Measurements from ENCODE around the gene COL6A5.
"Not testable (repeated sequence)": the region's sequence is repeated elsewhere in the genome, so short reads cannot be mapped to it uniquely, and the experiment has no call there.

The COL6A5 gene

DNA sequence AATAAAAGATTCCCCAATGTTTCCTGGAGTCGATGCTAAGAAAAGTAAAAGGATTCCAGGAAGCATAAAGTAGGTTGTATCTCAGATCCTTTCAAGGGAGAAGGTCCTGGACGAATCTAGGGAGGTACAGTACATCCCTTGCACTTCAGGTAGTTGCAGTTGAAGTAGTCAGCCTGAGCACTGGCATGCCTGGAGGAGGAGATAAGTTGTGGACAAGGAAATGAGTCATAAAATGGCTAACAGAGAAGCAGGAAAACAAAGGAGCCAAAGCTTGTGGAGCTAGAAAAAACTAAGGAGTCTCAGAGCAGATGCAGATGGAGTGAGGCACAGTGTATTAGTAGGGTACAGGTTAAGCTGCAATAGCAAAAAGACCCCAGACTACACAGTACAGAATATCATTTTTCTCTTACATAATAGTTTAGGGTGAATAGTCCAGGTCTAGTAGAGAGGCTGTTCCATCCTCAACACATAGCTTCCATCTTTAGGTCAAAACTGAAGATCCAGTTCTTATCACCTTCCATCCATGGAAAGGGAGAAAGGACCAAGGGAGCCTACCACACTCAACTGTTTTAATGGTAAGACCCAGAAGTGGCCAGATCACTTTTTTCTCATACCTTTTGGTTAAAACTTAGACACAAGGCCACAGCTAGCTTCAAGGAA, 41.3 kb downstream of the COL6A5 start:
- DNase-seq: peak in 1 of 2 experiments; percentile 9

DNA sequence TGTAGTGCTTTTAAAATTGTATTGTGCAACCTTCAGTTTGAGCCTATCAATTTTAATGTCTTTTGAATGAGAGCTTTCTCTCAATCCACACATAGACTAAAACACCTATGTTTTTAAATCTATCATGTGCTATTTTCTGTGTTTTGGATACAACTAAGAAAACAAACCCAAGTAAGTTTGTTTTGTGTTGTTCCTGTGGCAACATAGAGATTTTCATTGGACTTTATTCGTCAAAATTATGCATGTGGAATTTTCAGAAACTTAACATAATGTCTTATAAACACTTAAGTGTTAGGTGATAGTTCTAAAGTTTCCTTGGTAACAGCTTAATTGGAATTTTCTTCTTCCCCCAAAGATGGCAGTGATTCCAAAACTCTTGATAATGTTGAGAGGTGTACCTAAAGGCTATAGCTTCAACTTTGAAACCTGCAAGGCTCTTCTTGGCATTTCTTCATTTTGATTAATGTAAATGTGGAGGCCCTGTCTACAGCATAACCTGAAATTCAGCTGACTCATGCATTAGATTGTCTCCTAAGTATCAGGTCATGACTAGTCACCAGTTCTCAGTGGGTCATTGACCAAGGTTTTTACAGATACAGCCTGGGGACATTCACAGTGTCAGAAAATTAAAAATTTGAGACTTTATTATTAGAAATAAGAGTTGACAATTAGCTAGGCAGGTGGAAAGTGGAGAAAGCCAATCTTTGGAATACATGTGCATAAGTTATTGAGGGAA, 44.4 kb downstream of the COL6A5 start:
- DNase-seq: no peak

- DNase-seq: no peak
Observed at GRCh38 chr3:130392266-130392665, 46.8 kb downstream of the COL6A5 start.

DNA sequence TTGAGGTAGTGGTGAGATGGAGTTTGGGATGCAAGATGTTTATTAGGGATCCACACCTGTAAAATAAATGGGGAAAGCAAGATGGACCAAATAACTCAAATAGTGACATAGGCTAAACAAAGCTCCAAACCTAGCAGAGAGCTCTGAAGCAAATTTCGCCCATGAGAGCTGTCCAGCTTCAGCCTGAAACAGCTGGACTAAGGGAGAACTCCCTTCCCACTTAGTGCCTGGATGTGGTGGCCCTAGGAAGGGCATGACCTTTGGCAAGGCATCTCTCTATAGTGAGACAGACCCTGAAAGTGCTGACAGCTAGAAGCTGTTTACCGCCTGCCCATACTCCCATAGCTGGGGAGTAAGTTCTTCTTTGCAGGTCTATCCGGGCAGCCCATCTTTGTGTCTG, 48.1 kb downstream of the COL6A5 start:
- no peak for DNase-seq

GRCh38 chr3:130395331-130395730, 49.9 kb downstream of the COL6A5 start:
- no peak for DNase-seq

- no peak for DNase-seq
Observed at GRCh38 chr3:130395916-130396315, 50.4 kb downstream of the COL6A5 start.

DNA sequence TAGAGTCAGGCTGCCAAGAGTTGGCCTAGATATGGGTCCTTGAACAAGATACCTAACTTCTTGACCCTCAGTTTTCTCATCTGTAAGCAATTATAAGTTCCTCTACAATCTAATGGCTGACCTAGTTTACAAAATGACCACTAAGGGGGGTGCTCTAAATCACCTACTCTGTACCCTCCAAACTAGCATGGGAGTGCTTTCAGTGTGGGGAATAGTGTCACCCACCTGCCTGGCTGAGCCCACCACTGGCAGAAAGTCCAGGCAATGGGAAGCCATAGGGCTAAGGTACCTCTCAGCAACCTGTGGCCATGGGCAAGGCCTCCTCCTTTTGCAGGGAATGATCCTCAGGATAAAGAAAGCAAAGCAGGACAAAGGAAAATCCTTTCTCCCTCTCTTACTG, 58.9 kb downstream of the COL6A5 start:
- no peak for DNase-seq

GRCh38 chr3:130405956-130406355, 60.5 kb downstream of the COL6A5 start:
- no peak for DNase-seq

GRCh38 chr3:130408253-130408652, 62.8 kb downstream of the COL6A5 start:
- not testable (repeated sequence) for DNase-seq

DNA sequence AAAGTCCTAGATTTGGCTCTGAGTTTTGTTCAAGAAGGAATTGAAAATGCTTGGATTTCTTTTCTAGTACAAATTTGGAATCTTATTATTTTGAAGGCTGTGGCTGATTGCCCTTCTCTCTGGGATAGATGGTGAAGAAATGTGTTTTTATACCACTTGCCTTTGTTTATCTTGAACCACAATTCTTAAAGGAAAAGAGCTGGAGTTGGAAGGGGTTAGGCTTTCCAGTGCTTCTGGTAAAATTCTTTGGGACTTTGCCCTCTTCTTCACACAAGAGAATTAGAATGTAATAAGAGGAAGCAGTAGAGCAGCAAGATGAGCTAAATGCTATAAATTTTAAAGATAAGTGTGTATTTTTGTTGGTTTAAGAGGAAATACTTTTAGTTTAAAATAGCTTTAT, 65.8 kb downstream of the COL6A5 start:
- DNase-seq: no peak

DNA sequence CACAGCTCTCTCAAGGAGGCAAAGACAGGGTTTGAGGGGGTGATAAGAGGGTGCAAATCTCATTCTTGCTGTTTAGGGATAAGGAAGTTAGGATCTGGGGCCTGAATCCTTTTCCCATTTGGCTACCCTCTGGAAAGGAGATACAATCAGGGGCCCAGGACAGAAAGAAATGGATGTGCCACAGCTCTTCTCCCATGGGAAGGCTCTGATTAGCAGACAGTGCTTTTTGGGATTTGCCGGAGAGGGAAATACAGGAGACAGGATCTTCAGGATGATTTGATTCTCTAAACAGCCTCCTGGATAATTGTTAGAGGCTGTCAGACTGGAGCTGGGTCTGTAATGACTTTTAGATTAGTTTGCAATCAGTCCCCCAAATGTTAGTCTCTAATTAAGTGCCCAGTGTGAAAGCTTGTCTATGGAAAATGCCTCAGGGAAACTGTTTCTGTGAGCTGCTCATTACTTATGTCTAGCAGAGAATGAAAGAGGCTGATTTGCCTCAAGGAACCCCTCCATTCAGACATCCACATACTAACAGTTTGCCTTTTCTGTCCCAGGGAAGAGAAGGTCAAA, 67.6 kb downstream of the COL6A5 start:
- DNase-seq: no peak

DNA sequence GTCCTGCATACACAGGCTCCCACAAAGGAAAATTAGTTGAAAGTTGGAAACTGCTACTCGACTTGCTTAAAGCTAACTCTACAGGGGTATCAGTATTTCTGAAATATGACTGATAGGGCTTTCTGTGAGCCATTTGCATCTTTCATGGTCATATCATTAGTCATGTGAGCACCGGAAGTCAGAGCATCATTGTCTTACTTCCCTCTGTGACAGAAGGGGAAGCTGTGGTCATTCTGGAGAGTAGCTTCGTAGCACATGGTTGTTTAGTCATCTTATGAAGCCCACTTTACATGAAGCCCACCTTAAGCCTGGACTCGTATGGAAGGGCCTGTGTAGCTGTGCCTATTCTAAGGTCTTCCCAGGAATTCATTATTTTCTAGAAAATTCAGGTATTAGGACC, 69.0 kb downstream of the COL6A5 start:
- DNase-seq: peak; percentile 47 to 66

- no peak for DNase-seq
Observed at GRCh38 chr3:130420466-130420865, 75.0 kb downstream of the COL6A5 start.

- DNase-seq: no peak
Observed at GRCh38 chr3:130423064-130423463, 77.6 kb downstream of the COL6A5 start.

- no peak for DNase-seq
Observed at GRCh38 chr3:130424837-130425236, 79.4 kb downstream of the COL6A5 start.

GRCh38 chr3:130425484-130425883, 80.0 kb downstream of the COL6A5 start:
- no peak for DNase-seq

- DNase-seq: no peak
Observed at GRCh38 chr3:130426206-130426605, 80.7 kb downstream of the COL6A5 start.

DNA sequence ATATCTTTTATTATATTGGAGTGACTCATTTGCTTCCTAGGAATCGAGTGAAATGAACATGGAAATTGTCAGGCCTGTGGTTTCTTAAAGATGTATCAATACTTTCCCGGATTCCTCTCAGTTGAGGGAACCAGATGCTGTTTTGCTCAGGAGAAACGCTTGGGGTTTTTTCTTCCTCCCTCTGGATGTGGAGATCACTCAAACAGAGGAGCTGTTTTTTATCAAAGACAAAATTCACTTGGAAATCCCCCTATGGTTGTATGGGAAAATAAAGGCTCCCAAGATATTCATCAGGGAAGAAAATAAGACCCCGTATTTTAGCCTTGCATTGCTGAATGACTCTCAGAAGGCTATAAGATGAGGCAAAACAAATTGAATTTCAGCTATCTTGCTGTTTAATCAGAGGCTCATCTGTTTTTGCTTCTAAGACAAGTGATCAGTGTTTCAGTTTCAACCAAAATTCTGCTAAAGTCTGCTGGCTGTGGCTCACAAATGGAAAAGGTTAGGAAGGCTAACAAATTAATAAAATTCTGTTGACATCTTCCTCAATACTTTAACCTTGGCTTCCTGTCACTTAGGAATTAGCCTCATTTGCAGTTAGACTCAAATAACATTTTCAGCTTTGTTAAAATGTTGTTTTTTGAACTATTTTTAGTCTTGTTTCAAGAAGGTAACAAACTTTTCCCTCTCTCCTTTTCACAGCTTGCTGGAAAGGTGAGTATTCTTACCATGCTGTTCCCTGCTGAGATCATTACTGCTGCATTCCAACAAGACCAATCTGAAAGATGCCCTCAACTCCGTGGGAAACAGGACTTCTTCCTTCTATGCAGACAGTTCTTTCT, 83.6 kb downstream of the COL6A5 start:
- no peak for DNase-seq

GRCh38 chr3:130429713-130430023, 84.2 kb downstream of the COL6A5 start:
- DNase-seq: no peak

GRCh38 chr3:130430266-130430665, 84.8 kb downstream of the COL6A5 start:
- DNase-seq: no peak

DNA sequence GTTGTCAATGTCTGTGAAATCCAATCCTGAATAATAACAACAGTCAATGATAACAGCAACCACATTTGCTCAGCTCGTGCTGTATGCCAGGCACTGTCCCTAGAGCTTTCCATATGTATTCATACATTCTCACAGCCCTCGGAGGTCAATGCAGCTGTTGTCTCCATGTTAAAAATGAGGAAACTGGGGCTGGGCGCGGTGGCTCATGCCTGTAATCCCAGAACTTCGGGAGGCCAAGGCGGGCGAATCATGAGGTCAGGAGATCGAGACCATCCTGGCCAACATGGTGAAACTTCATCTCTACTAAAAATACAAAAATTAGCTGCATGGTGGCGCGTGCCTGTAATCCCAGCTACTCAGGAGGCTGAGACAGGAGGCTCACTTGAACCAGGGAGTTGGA, 86.6 kb downstream of the COL6A5 start:
- DNase-seq: not testable (repeated sequence)

- DNase-seq: no peak
Observed at GRCh38 chr3:130433306-130433705, 87.8 kb downstream of the COL6A5 start.

DNA sequence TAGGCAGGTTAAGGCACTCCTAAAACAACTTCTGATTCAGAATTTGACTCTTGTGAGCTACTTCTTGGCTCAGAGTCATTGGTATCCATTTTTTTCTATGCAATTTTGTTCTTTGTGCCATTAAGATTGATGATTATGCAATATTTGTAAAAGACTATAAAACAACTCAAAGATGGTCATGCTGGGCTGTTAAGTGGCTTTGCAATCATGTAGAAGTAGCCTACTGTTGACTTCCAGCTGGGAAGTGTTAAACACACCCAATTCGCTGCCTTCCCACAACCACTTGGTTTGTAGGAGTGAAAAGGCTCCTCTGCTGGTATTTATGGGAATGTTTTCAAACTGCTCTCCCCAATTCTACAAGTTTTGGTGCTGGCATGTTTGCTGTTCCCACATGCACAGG, 96.8 kb downstream of the COL6A5 start:
- no peak for DNase-seq

DNA sequence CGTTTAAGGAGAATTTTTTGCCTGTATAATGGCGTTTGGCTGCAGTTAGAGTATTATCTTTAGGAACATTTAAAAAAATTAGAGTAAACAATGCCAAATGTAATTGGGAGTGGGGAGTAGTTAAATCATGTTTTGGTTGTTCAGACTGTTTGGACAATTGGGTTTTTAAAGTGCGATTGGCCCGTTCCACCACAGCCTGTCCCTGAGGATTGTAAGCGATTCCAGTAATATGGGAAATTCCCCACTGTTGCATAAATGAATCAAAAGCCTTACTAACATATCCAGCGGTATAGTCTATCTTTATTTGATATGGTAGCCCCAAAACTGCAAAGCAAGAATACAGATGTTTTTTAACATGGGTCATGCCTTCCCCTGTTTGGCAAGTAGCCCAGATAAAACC, 101.4 kb downstream of the COL6A5 start:
- DNase-seq: not testable (repeated sequence)

Measured in Kasumi-1 (cell line).